OCI-LY1 (cell line): ENCODE results near the gene SYT1.

Experiments used
- H2AFZ ChIP-seq: fragments of 200-600 bp; sonication (generic), shearing (Covaris generic); 2 replicates; pipeline ENCODE4 v1.6.0; 2014; ENCODE audit warnings: antibody characterized with exemption, mild to moderate bottlenecking, low read length
- H3F3A ChIP-seq: fragments of 200-600 bp; sonication (generic), shearing (Covaris generic); 2 replicates; pipeline ENCODE4 v1.6.0; 2014; ENCODE audit warnings: mild to moderate bottlenecking, antibody characterized with exemption, low read length, moderate library complexity; ENCODE audit not compliant: insufficient read depth
- H3K27ac ChIP-seq: fragments of 200-600 bp; sonication (generic); 2 replicates; pipeline ENCODE4 v1.5.1; 2014; ENCODE audit warnings: low read length, mixed run types, mild to moderate bottlenecking, low read depth; ENCODE audit not compliant: poor library complexity, severe bottlenecking
- H3K27me3 ChIP-seq: fragments of 200-600 bp; sonication (generic); 2 replicates; pipeline ENCODE4 v1.6.0; 2014; ENCODE audit warnings: antibody characterized with exemption, mild to moderate bottlenecking, low read length, moderate library complexity; ENCODE audit not compliant: insufficient read depth
- H3K36me3 ChIP-seq: fragments of 200-600 bp; sonication (generic); 2 replicates; pipeline ENCODE4 v1.6.1; 2014; ENCODE audit warnings: mild to moderate bottlenecking, antibody characterized with exemption, low read length, moderate library complexity, mixed read lengths; ENCODE audit not compliant: insufficient read depth
- H3K4me1 ChIP-seq: fragments of 200-600 bp; sonication (generic); 2 replicates; pipeline ENCODE4 v1.5.1; 2014; ENCODE audit warnings: mild to moderate bottlenecking, low read length, moderate library complexity; ENCODE audit not compliant: insufficient read depth, severe bottlenecking
- H3K4me2 ChIP-seq: fragments of 200-600 bp; sonication (generic), shearing (Covaris generic); 2 replicates; pipeline ENCODE4 v1.6.1; 2014; ENCODE audit warnings: low read length
- H3K4me3 ChIP-seq: fragments of 200-600 bp; sonication (generic); 2 replicates; pipeline ENCODE4 v1.5.1; 2014; ENCODE audit warnings: low read length, low read depth, mild to moderate bottlenecking, mixed read lengths; ENCODE audit not compliant: poor library complexity, severe bottlenecking
- H3K79me2 ChIP-seq: fragments of 200-600 bp; shearing (Covaris generic); 2 replicates; pipeline ENCODE4 v1.6.1; 2016; ENCODE audit warnings: mixed run types, low read length, mixed read lengths; ENCODE audit not compliant: insufficient read depth
- H3K9ac ChIP-seq: fragments of 200-600 bp; sonication (generic), shearing (Covaris generic); 2 replicates; pipeline ENCODE4 v1.6.1; 2014; ENCODE audit warnings: mild to moderate bottlenecking, low read length, mixed read lengths
- H3K9me2 ChIP-seq: fragments of 200-600 bp; sonication (generic), shearing (Covaris generic); 2 replicates; pipeline ENCODE4 v1.6.1; 2014; ENCODE audit warnings: low read depth, mild to moderate bottlenecking, low read length, mixed read lengths
- H3K9me3 ChIP-seq: fragments of 200-600 bp; shearing (Covaris generic); 2 replicates; pipeline ENCODE4 v1.6.1; 2014; ENCODE audit warnings: low read length, mixed read lengths
- H4K20me1 ChIP-seq: fragments of 200-600 bp; sonication (generic), shearing (Covaris generic); 2 replicates; pipeline ENCODE4 v1.6.0; 2016; ENCODE audit warnings: mild to moderate bottlenecking, low read length; ENCODE audit not compliant: insufficient read depth
- CTCF ChIP-seq: fragments of 200-600 bp; sonication (generic), shearing (Covaris generic); IDR thresholded peaks from 2 replicates; pipeline ENCODE4 v1.5.1; 2017; ENCODE audit warnings: mild to moderate bottlenecking, antibody characterized with exemption, low read length, moderate library complexity, mixed read lengths
- EZH2 ChIP-seq: fragments of 200-600 bp; sonication (generic), shearing (Covaris generic); IDR thresholded peaks from 2 replicates; pipeline ENCODE4 v1.8.0; 2017; ENCODE audit warnings: borderline replicate concordance, mixed run types, mild to moderate bottlenecking, antibody characterized with exemption, low read length, moderate library complexity, mixed read lengths

The SYT1 gene

GRCh38 chr12:79016181-79016580, 151.6 kb downstream of the SYT1 start:
- Histone ChIP-seq H3K4me2 (no peak overlapping the region), H3K9me3 (no peaks in the 10 kb centered on the region), H3K4me3 (no peak overlapping the region), H2AFZ (no peak overlapping the region), H4K20me1 (no peaks in the 10 kb centered on the region), H3K9ac (no peak overlapping the region), H3K79me2 (no peaks in the 10 kb centered on the region), H3F3A (no peaks in the 10 kb centered on the region), H3K27me3 (no peaks in the 10 kb centered on the region), H3K9me2 (no peaks in the 10 kb centered on the region), H3K27ac (no peak overlapping the region), H3K36me3 (no peaks in the 10 kb centered on the region), H3K4me1 (no peaks in the 10 kb centered on the region)
- TF ChIP-seq EZH2 (no peak), CTCF (no peak)

GRCh38 chr12:79019672-79020071, 155.1 kb downstream of the SYT1 start:
- no peak overlapping the region for H3K4me3 ChIP-seq
- no peaks in the 10 kb centered on the region for H3K9me3 ChIP-seq
- no peak overlapping the region for H2AFZ ChIP-seq
- H3K36me3 ChIP-seq: no peaks in the 10 kb centered on the region
- H3K4me1 ChIP-seq: no peaks in the 10 kb centered on the region
- no peaks in the 10 kb centered on the region for H3K79me2 ChIP-seq
- TF ChIP-seq CTCF: no peak
- TF ChIP-seq EZH2: no peak
- H3K4me2 ChIP-seq: no peak overlapping the region
- no peaks in the 10 kb centered on the region for H4K20me1 ChIP-seq
- no peaks in the 10 kb centered on the region for H3K27me3 ChIP-seq
- no peak overlapping the region for H3K9ac ChIP-seq
- H3K27ac ChIP-seq: no peak overlapping the region
- no peaks in the 10 kb centered on the region for H3F3A ChIP-seq
- no peaks in the 10 kb centered on the region for H3K9me2 ChIP-seq

- Histone ChIP-seq H3K79me2 (no peaks in the 10 kb centered on the region), H3K9me2 (no peaks in the 10 kb centered on the region), H3K4me2 (no peak overlapping the region), H3K36me3 (no peaks in the 10 kb centered on the region), H2AFZ (no peak overlapping the region), H3F3A (no peaks in the 10 kb centered on the region), H3K27ac (no peak overlapping the region), H3K9me3 (no peaks in the 10 kb centered on the region), H3K4me1 (no peaks in the 10 kb centered on the region), H3K27me3 (no peaks in the 10 kb centered on the region), H3K9ac (no peak overlapping the region), H4K20me1 (no peaks in the 10 kb centered on the region), H3K4me3 (no peak overlapping the region)
- TF ChIP-seq EZH2 (no peak), CTCF (no peak)
These were observed 155.5 kb downstream of the SYT1 start for GRCh38 chr12:79020106-79020505.
